Measurements from ENCODE around the gene XPR1.
"Not testable (repeated sequence)": the region's sequence is repeated elsewhere in the genome, so short reads cannot be mapped to it uniquely, and the experiment has no call there.

GRCh38 chr1:180831507-180831906 lies 199.7 kb downstream of the XPR1 start:
- TF ChIP-seq POLR2A (IDR thresholded peaks at IDR 0.05); POLR2AphosphoS5 (IDR thresholded peaks at IDR 0.05); EP300 (IDR thresholded peaks at IDR 0.05; ENCODE audit: low read depth): not testable (repeated sequence)
- TF ChIP-seq, protein P1, sequence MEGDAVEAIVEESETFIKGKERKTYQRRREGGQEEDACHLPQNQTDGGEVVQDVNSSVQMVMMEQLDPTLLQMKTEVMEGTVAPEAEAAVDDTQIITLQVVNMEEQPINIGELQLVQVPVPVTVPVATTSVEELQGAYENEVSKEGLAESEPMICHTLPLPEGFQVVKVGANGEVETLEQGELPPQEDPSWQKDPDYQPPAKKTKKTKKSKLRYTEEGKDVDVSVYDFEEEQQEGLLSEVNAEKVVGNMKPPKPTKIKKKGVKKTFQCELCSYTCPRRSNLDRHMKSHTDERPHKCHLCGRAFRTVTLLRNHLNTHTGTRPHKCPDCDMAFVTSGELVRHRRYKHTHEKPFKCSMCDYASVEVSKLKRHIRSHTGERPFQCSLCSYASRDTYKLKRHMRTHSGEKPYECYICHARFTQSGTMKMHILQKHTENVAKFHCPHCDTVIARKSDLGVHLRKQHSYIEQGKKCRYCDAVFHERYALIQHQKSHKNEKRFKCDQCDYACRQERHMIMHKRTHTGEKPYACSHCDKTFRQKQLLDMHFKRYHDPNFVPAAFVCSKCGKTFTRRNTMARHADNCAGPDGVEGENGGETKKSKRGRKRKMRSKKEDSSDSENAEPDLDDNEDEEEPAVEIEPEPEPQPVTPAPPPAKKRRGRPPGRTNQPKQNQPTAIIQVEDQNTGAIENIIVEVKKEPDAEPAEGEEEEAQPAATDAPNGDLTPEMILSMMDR (IDR thresholded peaks at IDR 0.05), result not testable (repeated sequence)

Measured in transverse colon (tissue), 4 donors.